ENCODE measurements around the gene TCOF1.
A peak's percentile ranks its signal among the peaks of the same experiment; 100 is the strongest.

TCOF1 gene

GRCh38 chr5:150428978-150429377 lies 71.5 kb downstream of the TCOF1 start:
- no peak for DNase-seq

GRCh38 chr5:150429410-150429873 lies 71.9 kb downstream of the TCOF1 start:
- no peak for DNase-seq

- no peak for DNase-seq
Measured at GRCh38 chr5:150431048-150431447, 73.6 kb downstream of the TCOF1 start.

- DNase-seq = no peak
Measured at GRCh38 chr5:150431574-150431973, 74.1 kb downstream of the TCOF1 start.

- DNase-seq = no peak
Measured at GRCh38 chr5:150434464-150434863, 77.0 kb downstream of the TCOF1 start.

- peak; percentile 89 for DNase-seq
Measured at GRCh38 chr5:150436141-150436680, 78.7 kb downstream of the TCOF1 start.

GRCh38 chr5:150438873-150439546 lies 81.5 kb downstream of the TCOF1 start:
- DNase-seq = no peak

GRCh38 chr5:150440948-150441812 lies 83.7 kb downstream of the TCOF1 start:
- no peak for DNase-seq

GRCh38 chr5:150441813-150442698 lies 84.6 kb downstream of the TCOF1 start:
- DNase-seq = no peak

GRCh38 chr5:150442699-150443080 lies 85.2 kb downstream of the TCOF1 start:
- DNase-seq = no peak

GRCh38 chr5:150443242-150444075 lies 86.0 kb downstream of the TCOF1 start:
- no peak for DNase-seq

GRCh38 chr5:150444770-150445169 lies 87.3 kb downstream of the TCOF1 start:
- DNase-seq = no peak

GRCh38 chr5:150446088-150446487 lies 88.6 kb downstream of the TCOF1 start:
- no peak for DNase-seq

- DNase-seq = no peak
Measured at GRCh38 chr5:150446583-150446982, 89.1 kb downstream of the TCOF1 start.

GRCh38 chr5:150447188-150447587 lies 89.7 kb downstream of the TCOF1 start:
- no peak for DNase-seq

GRCh38 chr5:150448334-150448733 lies 90.8 kb downstream of the TCOF1 start:
- DNase-seq = no peak

GRCh38 chr5:150448952-150449516 lies 91.5 kb downstream of the TCOF1 start:
- DNase-seq = no peak

All from CD4-positive, alpha-beta T cell treated with Interleukin-4 for 4 hours (primary cell).